Measurements from ENCODE around the gene HIP1. TPM values are rescaled to one million over a fixed set of nuclear protein-coding genes. Genes with fewer than 3 reads are reported as not detected.
A peak's percentile ranks its signal among the peaks of the same experiment; 100 is the strongest.

Gene HIP1
- total and polyA plus RNA-seq, 9 donors = 17.3 to 28.4 (median 23.5) TPM

DNA sequence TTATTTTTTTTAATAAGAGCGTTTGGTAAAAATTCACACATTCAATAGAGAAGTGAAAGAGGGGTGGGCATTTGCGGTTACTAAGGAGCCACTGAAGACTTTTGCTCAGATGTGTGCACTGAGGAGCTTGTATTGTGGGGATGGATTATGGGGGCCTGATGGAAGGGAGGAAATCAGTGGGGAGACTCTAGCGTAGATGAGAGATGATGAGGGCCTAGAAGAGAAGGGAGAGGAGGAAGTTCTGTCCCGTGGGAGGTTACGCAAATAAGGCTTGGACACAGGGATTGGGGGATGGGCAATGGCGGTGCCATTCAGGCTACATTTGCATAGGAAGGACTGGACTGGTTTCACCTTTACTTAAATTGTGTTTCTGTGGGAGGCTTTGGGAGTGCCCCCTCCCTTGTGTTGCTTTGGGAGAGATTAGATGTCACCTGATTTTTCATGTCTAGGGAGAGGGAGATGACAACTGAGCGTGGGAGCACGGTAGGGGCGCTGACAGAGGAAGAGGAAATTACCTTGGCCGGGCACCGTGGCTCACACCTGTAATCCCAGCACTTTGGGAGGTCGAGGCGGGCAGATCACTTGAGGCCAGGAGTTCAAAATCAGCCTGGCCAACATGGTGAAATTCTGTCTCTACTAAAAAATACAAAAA is 2.2 kb upstream of the HIP1 start:
- DNase-seq = peak; percentile 68
- H3K36me3 ChIP-seq (ENCODE audit: control insufficient read depth, insufficient read depth, low read length) = no peaks in the 10 kb centered on the region
- no peaks in the 10 kb centered on the region for H3K9me3 ChIP-seq (replicated peaks; ENCODE audit: control insufficient read depth, low read depth, low read length)
- H3K4me3 ChIP-seq (ENCODE audit: low read length) = no peak overlapping the region
- H3K27ac ChIP-seq (ENCODE audit: low read length) = no peak overlapping the region
- peaks cover 13% of the 10 kb centered on the region for H3K4me1 ChIP-seq (ENCODE audit: control insufficient read depth, insufficient read depth, low read length)
- WGBS (ENCODE audit: insufficient coverage) = 39% methylated on average over 6 of the region's 13 CpGs
- H3K27me3 ChIP-seq (ENCODE audit: control insufficient read depth, insufficient read depth, low read length) = no peaks in the 10 kb centered on the region

DNA sequence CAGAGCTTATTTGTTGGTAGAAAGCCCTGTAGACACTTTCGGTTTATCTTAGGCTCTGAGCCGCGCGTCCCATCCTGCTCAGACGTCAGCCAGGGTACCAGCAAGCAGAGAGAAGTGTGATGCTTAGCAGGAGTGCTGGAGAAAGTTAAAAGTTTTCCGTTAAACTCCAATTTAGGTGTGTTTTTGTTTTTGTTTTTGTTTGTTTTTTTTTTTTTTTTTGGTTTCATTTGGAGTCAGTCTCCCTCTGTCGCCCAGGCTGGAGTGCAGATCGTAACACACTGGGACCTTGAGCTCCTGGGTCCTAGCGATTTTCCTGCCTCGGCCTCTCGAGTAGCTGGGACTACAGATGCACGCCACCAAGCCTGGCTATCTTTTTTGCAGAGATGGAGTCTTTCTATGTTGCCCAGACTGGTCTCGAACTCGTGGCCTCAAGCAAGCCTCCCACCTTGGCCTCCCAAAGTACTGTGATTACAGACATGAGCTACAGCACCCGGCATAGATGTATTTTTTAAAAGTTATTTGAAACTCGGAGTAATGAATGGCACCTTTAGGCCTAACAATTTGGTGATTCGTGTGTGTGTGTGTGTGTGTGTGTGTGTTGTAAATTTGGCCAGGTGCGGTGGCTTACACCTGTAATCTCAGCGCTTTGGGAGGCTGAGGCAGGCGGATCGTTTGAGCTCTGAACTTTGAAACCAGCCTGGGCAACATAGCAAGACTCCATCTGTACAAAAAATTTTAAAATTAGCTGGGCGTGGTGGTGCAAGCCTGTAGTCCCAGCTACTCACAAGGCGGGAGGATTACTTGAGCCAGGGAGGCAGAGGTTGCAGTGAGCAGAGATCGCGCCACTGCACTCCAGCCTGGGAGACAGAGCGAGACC is 1.3 kb upstream of the HIP1 start:
- Histone ChIP-seq H3K27me3 (ENCODE audit: control insufficient read depth, insufficient read depth, low read length) (no peaks in the 10 kb centered on the region), H3K36me3 (ENCODE audit: control insufficient read depth, insufficient read depth, low read length) (no peaks in the 10 kb centered on the region), H3K4me1 (ENCODE audit: control insufficient read depth, insufficient read depth, low read length) (peaks cover 13% of the 10 kb centered on the region), H3K4me3 (ENCODE audit: low read length) (peak overlapping the region; percentile 65), H3K27ac (ENCODE audit: low read length) (peak overlapping the region; percentile 84), H3K9me3 (replicated peaks; ENCODE audit: control insufficient read depth, low read depth, low read length) (no peaks in the 10 kb centered on the region)
- WGBS (ENCODE audit: insufficient coverage) = 59% methylated on average over 16 of the region's 26 CpGs
- DNase-seq = peak; percentile 75

DNA sequence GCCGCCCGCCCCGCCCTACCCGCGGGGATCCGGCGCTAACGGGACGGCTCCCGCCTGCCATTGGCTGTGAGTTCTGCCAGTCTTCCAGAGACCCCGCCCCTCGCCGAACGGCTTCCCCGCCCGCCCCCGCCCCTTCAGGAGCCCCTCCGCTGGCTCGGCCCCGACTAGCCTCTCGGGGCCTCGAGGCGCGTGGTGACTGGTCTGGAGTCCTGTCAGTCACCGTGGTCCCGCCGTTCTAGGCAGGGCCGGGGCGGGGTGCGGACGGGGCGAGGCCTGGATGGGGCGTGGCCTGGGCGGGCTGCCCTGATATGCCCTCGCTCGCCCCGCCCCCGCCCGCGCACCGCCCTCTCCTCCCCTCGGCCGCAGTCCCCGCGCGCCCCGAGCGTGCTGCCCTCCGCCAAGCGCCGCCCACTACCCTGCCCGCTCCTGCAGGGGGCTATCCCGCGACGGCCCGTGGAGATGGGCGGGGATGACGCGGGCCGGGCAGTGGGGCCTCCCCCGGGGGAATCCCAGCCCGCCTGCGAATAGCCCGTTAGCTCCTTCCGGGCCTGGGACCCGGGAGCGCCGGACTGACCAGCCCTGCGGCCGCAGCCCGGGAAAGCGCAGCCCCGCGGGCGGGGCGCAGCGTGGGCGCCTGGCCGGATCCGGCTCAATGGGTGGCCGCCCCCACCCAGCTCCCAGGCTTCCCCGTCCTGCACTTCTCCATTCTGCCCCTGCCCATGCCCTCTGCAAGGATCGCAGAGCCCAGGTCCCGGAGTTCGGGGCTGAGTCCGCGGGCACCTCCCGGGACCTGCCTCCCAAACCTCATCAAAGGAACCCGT is 444 bp upstream of the HIP1 start:
- Histone ChIP-seq H3K4me3 (ENCODE audit: low read length) (peak overlapping the region; percentile 98), H3K9me3 (replicated peaks; ENCODE audit: control insufficient read depth, low read depth, low read length) (no peaks in the 10 kb centered on the region), H3K4me1 (ENCODE audit: control insufficient read depth, insufficient read depth, low read length) (peaks cover 13% of the 10 kb centered on the region), H3K27me3 (ENCODE audit: control insufficient read depth, insufficient read depth, low read length) (no peaks in the 10 kb centered on the region), H3K27ac (ENCODE audit: low read length) (peak overlapping the region; percentile 84), H3K36me3 (ENCODE audit: control insufficient read depth, insufficient read depth, low read length) (no peaks in the 10 kb centered on the region)
- DNase-seq = peak; percentile 99
- 0% methylated on average over 73 of the region's 89 CpGs for WGBS (ENCODE audit: insufficient coverage)

DNA sequence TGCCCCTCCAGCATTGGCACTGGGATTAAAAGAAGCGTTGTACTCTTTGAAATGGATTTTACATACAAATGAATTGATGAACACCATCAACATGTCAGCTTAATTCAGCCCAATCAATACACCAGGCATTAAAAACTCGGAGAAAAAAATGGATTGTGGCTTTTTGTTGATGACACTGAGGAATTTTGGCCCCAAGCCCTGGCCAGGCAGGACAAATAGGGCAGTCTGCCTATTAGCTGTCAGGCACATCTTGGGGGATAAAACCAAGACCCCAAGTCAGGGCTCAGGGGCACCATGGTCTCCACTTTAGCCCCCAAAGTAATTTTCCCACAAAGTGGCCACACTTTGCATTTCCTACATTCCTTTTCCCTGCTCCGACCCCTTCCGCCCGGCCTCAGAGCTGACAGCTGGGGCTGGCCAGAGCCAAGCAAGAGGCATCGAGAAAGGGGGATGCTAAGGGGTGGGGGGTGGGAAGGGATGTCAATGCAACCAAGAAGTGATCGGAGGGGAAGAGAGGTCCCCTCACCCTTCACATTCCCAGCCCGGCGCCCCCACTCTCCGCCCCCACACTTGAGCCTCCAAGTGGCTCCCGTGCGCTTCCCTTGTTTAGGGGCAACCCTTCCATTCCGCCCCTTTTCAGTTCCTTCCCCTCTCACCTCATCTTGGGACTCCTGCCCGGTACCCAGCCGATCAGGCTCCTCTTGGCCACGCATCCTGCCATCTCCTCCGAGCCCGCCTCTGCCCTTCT is 711 bp downstream of the HIP1 start:
- Histone ChIP-seq H3K4me1 (ENCODE audit: control insufficient read depth, insufficient read depth, low read length) (peaks cover 13% of the 10 kb centered on the region), H3K27me3 (ENCODE audit: control insufficient read depth, insufficient read depth, low read length) (no peaks in the 10 kb centered on the region), H3K27ac (ENCODE audit: low read length) (no peak overlapping the region), H3K36me3 (ENCODE audit: control insufficient read depth, insufficient read depth, low read length) (no peaks in the 10 kb centered on the region), H3K4me3 (ENCODE audit: low read length) (peak overlapping the region; percentile 98), H3K9me3 (replicated peaks; ENCODE audit: control insufficient read depth, low read depth, low read length) (no peaks in the 10 kb centered on the region)
- peak; percentile 42 for DNase-seq
- WGBS (ENCODE audit: insufficient coverage) = under 1% methylated on average over 11 of the region's 18 CpGs

DNA sequence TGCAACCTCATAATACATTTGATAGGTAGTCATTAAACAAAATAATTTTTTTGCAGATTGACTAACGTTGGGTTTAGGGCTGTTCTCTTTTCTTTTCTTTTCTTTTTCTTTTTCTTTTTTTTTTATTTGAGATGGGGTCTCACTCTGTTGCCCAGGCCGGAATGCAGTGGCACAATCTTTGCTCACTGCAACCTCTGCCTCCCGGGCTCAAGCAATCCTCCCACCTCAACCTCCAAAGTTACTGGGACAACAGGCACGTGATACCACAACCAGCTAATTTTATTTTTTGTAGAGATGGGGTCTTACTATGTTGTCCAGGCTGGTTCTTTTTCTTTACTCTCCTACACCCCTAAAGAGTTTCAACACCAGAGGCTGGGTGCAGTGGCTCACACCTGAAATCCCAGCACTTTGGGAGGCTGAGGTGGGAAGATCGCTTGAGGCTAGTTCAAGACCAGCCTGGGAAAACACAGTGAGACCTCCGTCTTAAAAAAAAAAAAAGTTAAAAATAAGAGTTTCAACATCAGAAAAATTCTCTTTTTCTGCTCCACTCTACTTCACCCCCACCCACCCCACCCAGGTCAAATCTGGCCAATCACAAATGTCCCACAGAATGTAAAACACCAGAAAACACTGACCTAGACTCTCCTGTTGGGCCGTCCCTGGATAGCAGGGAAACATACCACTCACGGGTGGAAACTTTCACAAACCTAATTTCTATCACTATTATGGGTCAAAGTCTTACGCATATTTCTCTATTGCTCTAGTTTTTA is 3.0 kb downstream of the HIP1 start:
- H3K36me3 ChIP-seq (ENCODE audit: control insufficient read depth, insufficient read depth, low read length) = peaks cover 6% of the 10 kb centered on the region
- WGBS (ENCODE audit: insufficient coverage) = 80% methylated on average over 1 of the region's 9 CpGs
- H3K9me3 ChIP-seq (replicated peaks; ENCODE audit: control insufficient read depth, low read depth, low read length) = no peaks in the 10 kb centered on the region
- no peak overlapping the region for H3K27ac ChIP-seq (ENCODE audit: low read length)
- H3K27me3 ChIP-seq (ENCODE audit: control insufficient read depth, insufficient read depth, low read length) = no peaks in the 10 kb centered on the region
- no peak for DNase-seq
- H3K4me3 ChIP-seq (ENCODE audit: low read length) = no peak overlapping the region
- H3K4me1 ChIP-seq (ENCODE audit: control insufficient read depth, insufficient read depth, low read length) = peaks cover 13% of the 10 kb centered on the region

DNA sequence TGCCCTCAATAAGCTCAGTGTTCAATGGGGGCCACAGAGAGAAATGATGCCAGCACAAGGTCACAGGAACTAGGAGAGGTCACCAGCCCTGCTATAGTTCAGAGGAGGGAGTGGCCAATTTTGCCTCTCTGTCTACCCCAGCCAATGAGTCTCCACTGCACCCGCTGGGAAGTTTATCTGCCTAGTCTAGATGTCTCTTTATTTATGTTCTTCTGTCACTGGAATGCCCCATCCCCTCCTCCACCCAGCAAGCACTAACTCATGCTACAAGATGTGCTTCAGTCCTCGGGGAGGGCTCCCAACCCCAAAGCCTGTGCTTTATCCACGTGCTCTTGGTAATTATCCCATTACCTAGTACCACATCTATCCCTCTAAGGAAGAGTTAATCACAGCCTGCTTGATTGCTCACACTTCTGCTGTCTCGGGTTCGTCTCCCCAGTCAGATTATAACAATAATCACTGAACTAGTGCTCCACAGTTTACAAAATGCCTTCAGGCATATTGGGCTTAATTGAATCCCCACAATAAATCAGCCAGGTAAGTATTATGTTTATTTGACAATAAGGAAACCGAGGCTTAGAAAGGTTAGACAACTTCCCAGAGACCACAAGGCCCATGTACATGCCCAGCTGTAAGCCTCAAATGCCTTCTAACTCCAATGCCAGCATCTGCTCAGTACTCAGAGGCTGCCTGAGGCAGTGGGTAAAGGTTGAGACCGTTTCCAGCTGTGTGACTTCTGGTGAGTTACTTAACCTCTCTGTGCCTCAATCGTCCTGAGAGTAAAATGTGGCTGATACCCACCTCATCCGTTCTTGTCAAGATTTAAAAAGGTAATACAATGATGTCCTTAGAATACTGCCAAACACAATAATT is 3.9 kb downstream of the HIP1 start:
- no peak overlapping the region for H3K27ac ChIP-seq (ENCODE audit: low read length)
- peaks cover 6% of the 10 kb centered on the region for H3K36me3 ChIP-seq (ENCODE audit: control insufficient read depth, insufficient read depth, low read length)
- H3K9me3 ChIP-seq (replicated peaks; ENCODE audit: control insufficient read depth, low read depth, low read length) = no peaks in the 10 kb centered on the region
- no peak for DNase-seq
- 56% methylated on average over 5 of the region's 9 CpGs for WGBS (ENCODE audit: insufficient coverage)
- H3K4me3 ChIP-seq (ENCODE audit: low read length) = no peak overlapping the region
- H3K4me1 ChIP-seq (ENCODE audit: control insufficient read depth, insufficient read depth, low read length) = peaks cover 11% of the 10 kb centered on the region
- no peaks in the 10 kb centered on the region for H3K27me3 ChIP-seq (ENCODE audit: control insufficient read depth, insufficient read depth, low read length)

DNA sequence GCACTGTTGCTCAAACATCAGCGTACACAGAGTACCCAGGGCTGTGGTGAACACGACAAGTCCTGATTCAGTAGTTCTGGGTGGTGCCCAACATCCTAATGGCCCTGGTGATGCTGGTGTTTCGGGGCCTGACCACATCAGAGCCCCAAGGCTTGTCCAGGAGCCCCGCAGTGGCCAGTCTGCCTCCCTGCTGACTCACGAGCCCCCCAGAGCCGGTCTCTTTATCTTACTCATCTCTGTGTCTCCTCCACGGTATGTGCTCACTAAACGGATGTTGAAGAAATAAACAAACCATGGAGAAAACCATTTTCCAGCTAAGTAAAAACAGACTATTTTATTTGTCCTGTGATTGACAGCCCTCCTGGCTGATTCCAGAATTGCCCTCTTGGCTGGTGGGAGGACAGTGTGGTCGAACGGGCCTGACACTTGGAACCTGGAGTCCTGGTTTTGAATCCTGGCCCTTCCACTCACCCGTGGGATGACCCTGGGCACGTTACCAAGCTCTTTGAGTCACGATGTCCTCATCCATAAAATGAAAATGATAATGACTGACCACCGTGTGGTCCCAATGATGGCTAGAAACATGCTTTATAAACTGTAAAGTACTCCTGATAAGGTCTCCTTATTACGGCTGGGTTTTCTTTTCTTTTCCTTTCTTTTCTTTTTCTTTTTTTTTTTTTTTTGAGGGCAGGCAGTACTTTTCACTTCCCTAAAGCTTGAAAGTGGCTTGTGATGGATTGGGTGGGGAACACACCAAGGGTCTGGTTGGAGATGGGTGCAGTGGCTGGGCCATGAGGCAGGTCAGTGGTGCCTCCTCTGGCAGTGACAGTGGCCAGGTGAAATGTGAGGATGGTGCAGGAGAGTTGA is 5.7 kb downstream of the HIP1 start:
- H3K27ac ChIP-seq (ENCODE audit: low read length) = no peak overlapping the region
- H3K4me3 ChIP-seq (ENCODE audit: low read length) = no peak overlapping the region
- H3K4me1 ChIP-seq (ENCODE audit: control insufficient read depth, insufficient read depth, low read length) = peaks cover 14% of the 10 kb centered on the region
- DNase-seq = no peak
- peaks cover 6% of the 10 kb centered on the region for H3K36me3 ChIP-seq (ENCODE audit: control insufficient read depth, insufficient read depth, low read length)
- H3K27me3 ChIP-seq (ENCODE audit: control insufficient read depth, insufficient read depth, low read length) = no peaks in the 10 kb centered on the region
- H3K9me3 ChIP-seq (replicated peaks; ENCODE audit: control insufficient read depth, low read depth, low read length) = no peaks in the 10 kb centered on the region
- 86% methylated on average over 5 of the region's 15 CpGs for WGBS (ENCODE audit: insufficient coverage)

DNA sequence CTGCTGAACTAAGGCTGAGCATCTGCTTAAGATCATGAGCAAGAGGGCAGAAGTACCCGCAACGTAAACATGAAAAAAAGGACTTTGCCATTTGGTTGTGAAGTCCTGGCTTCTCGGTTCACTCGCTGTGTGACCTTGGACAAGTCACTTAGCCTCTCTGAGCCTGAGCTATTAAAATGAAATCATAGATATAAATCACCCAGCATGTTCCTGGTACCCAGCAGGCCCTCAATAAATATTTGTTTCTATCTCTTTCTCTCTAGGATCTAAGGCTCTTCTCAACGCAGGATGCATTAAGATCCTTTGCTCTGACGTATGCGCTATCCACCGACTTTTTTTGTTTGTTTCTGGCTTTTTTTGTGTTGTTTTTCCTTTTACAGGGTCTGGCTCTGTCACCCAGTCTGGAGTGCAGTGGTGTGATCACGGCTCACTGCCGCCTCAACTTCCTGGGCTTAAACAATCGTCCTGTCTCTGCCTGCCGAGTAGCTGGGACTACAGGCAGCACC is 6.7 kb downstream of the HIP1 start:
- Histone ChIP-seq H3K27ac (ENCODE audit: low read length) (no peak overlapping the region), H3K36me3 (ENCODE audit: control insufficient read depth, insufficient read depth, low read length) (peaks cover 6% of the 10 kb centered on the region), H3K9me3 (replicated peaks; ENCODE audit: control insufficient read depth, low read depth, low read length) (no peaks in the 10 kb centered on the region), H3K4me1 (ENCODE audit: control insufficient read depth, insufficient read depth, low read length) (peaks cover 7% of the 10 kb centered on the region), H3K4me3 (ENCODE audit: low read length) (no peak overlapping the region), H3K27me3 (ENCODE audit: control insufficient read depth, insufficient read depth, low read length) (no peaks in the 10 kb centered on the region)
- no peak for DNase-seq
- WGBS (ENCODE audit: insufficient coverage) = 87% methylated on average over 8 of the region's 12 CpGs
